GM23338 (cell line): ENCODE data around the gene PPY. TPM values are rescaled to one million over a fixed set of nuclear protein-coding genes. Genes with fewer than 3 reads are reported as not detected.

ENCODE experiments used
- ATAC-seq: fragments of 200-7000 bp; cut with Tn5 transposase; 3 replicates; pipeline ENCODE4 v1.9.1; 2020
- DNase-seq: peaks from one replicate; pipeline ENCODE4 v3.0.0-alpha.2; 2015; ENCODE audit warnings: low spot score
- H2AFZ ChIP-seq: fragments of 200-600 bp; sonication (generic); 2 replicates; pipeline ENCODE4 v1.8.0; 2016; ENCODE audit warnings: antibody characterized with exemption, mild to moderate bottlenecking, moderate library complexity
- H3F3A ChIP-seq: fragments of 200-600 bp; sonication (generic); replicated peaks from 2 replicates; pipeline ENCODE4 v1.8.0; 2017; ENCODE audit warnings: antibody characterized with exemption, mixed run types, low read depth
- H3K27ac ChIP-seq: fragments of 200-600 bp; sonication (generic); 2 replicates; pipeline ENCODE4 v1.6.1; 2016; ENCODE audit warnings: low read depth
- H3K27me3 ChIP-seq: fragments of 200-600 bp; sonication (generic); 2 replicates; pipeline ENCODE4 v1.8.0; 2016; ENCODE audit warnings: mild to moderate bottlenecking, mixed run types, moderate library complexity; ENCODE audit not compliant: insufficient read depth
- H3K36me3 ChIP-seq: fragments of 200-600 bp; sonication (generic); 2 replicates; pipeline ENCODE4 v1.8.0; 2016; ENCODE audit warnings: mild to moderate bottlenecking; ENCODE audit not compliant: insufficient read depth
- H3K4me1 ChIP-seq: fragments of 200-600 bp; sonication (generic); 2 replicates; pipeline ENCODE4 v1.8.0; 2016; ENCODE audit warnings: mild to moderate bottlenecking, moderate library complexity; ENCODE audit not compliant: insufficient read depth
- H3K4me2 ChIP-seq: fragments of 200-600 bp; sonication (generic); 2 replicates; pipeline ENCODE4 v1.7.1; 2017; ENCODE audit warnings: mixed run types
- H3K4me3 ChIP-seq: fragments of 200-600 bp; sonication (generic); 2 replicates; pipeline ENCODE4 v1.6.1; 2016; ENCODE audit warnings: mixed run types
- H3K79me2 ChIP-seq: fragments of 200-600 bp; sonication (generic); replicated peaks from 2 replicates; pipeline ENCODE4 v1.8.0; 2017; ENCODE audit warnings: mild to moderate bottlenecking; ENCODE audit not compliant: insufficient read depth
- H3K9me2 ChIP-seq: fragments of 200-600 bp; sonication (generic); 2 replicates; pipeline ENCODE4 v1.8.0; 2017; ENCODE audit not compliant: insufficient read depth
- H4K20me1 ChIP-seq: fragments of 200-600 bp; sonication (generic); replicated peaks from 2 replicates; pipeline ENCODE4 v1.8.0; 2017; ENCODE audit warnings: mild to moderate bottlenecking; ENCODE audit not compliant: insufficient read depth
- H3K27ac Mint-ChIP-seq: 2 replicates; pipeline ENCODE4 v1.8.0; 2020; ENCODE audit warnings: inconsistent platforms, mild to moderate bottlenecking, moderate library complexity, mixed read lengths
- H3K27me3 Mint-ChIP-seq: 3 replicates; pipeline ENCODE4 v1.8.0; 2022; ENCODE audit warnings: low read depth, mild to moderate bottlenecking, moderate library complexity, mixed read lengths, inconsistent platforms; ENCODE audit not compliant: insufficient read depth, poor library complexity
- H3K36me3 Mint-ChIP-seq: 3 replicates; pipeline ENCODE4 v1.8.0; 2021; ENCODE audit warnings: low read depth, mild to moderate bottlenecking, inconsistent platforms, moderate library complexity, mixed read lengths
- H3K4me1 Mint-ChIP-seq: 3 replicates; pipeline ENCODE4 v1.8.0; 2020; ENCODE audit warnings: mild to moderate bottlenecking, inconsistent platforms, mixed read lengths
- H3K4me3 Mint-ChIP-seq: 3 replicates; pipeline ENCODE4 v1.8.0; 2021; ENCODE audit warnings: moderate library complexity, mild to moderate bottlenecking, inconsistent platforms, mixed read lengths
- H3K9me3 Mint-ChIP-seq: 3 replicates; pipeline ENCODE4 v1.8.0; 2020; ENCODE audit warnings: moderate library complexity, mild to moderate bottlenecking, inconsistent platforms, mixed read lengths
- CTCF ChIP-seq, 2 experiments: fragments of 200-600 bp in 1 of 2; sonication (generic) in 1 of 2; conservative IDR thresholded peaks; 2 replicates each; pipeline versions ENCODE4 v1.5.1 to v1.6.1; 2016 to 2017; ENCODE audit warnings: antibody characterized with exemption in 2 of 2, low read depth in 2 of 2, mild to moderate bottlenecking in 2 of 2, moderate library complexity in 1 of 2
- ETS1 ChIP-seq: IDR thresholded peaks from 2 replicates; pipeline ENCODE4 v1.6.1; 2016; ENCODE audit warnings: antibody characterized with exemption
- EZH2 ChIP-seq: fragments of 200-600 bp; sonication (generic); IDR thresholded peaks from one replicate; pipeline ENCODE4 v1.8.0; 2017; ENCODE audit warnings: antibody characterized with exemption, mild to moderate bottlenecking, low read depth; ENCODE audit not compliant: unreplicated experiment
- EZH2phosphoT487 ChIP-seq: fragments of 200-600 bp; sonication (generic); IDR thresholded peaks from one replicate; pipeline ENCODE4 v1.8.1; 2018; ENCODE audit warnings: antibody characterized with exemption; ENCODE audit not compliant: unreplicated experiment
- JUNB ChIP-seq: IDR thresholded peaks from one replicate; pipeline ENCODE4 v1.6.1; 2016; ENCODE audit warnings: antibody characterized with exemption; ENCODE audit not compliant: unreplicated experiment
- NANOG ChIP-seq: IDR thresholded peaks from 2 replicates; pipeline ENCODE4 v1.6.1; 2016; ENCODE audit warnings: antibody characterized with exemption, borderline replicate concordance
- POLR2AphosphoS5 ChIP-seq: IDR thresholded peaks from 2 replicates; pipeline ENCODE4 v1.6.1; 2016; ENCODE audit warnings: antibody characterized with exemption, low read depth
- REST ChIP-seq: IDR thresholded peaks from one replicate; pipeline ENCODE4 v1.6.1; 2018; ENCODE audit warnings: antibody characterized with exemption; ENCODE audit not compliant: unreplicated experiment
- STAT1 ChIP-seq: IDR thresholded peaks from one replicate; pipeline ENCODE4 v1.6.1; 2016; ENCODE audit warnings: antibody characterized with exemption; ENCODE audit not compliant: unreplicated experiment
- ZNF114 ChIP-seq: fragments of 250-450 bp; sonication (Bioruptor Pico); IDR thresholded peaks from 2 replicates; pipeline ENCODE4 v1.5.0; 2020; ENCODE audit warnings: mild to moderate bottlenecking, moderate library complexity
- ZNF331 ChIP-seq: fragments of 250-450 bp; sonication (Bioruptor Pico); IDR thresholded peaks from 2 replicates; pipeline ENCODE4 v1.5.0; 2020; ENCODE audit warnings: low read depth, mild to moderate bottlenecking, moderate library complexity
- polyA plus RNA-seq: library from polyadenylated mRNA; unstranded; fragments of >200 nt; fragmentation: Nextera tagmentation; extraction: Ambion mirVana; gene quantifications from 2 replicates; pipeline ENCODE4 v1.2.1, GENCODE V29; 2016
- total RNA-seq: library from RNA; depleted of rRNA; stranded (reverse); fragments of >200 nt; shearing (Covaris generic); gene quantifications from 2 replicates; pipeline ENCODE4 v1.2.3, GENCODE V29; 2014

The PPY gene
- total and polyA plus RNA-seq, 2 experiments from 2014 or later, result 0.94 TPM; not detected in 1

- Histone ChIP-seq H3K79me2 (no peaks in the 10 kb centered on the region), H3K36me3 (no peaks in the 10 kb centered on the region), H3K9me2 (no peaks in the 10 kb centered on the region), H4K20me1 (no peaks in the 10 kb centered on the region; the same call in 1 of the 2 replicates), H3K4me3 (no peak overlapping the region), H3K4me2 (no peak overlapping the region), H3K27ac (no peak overlapping the region), H3F3A (no peaks in the 10 kb centered on the region), H2AFZ (no peak overlapping the region), H3K4me1 (no peaks in the 10 kb centered on the region), H3K27me3 (no peaks in the 10 kb centered on the region)
- DNase-seq, result no peak
- Mint-ChIP-seq H3K36me3 (no peaks in the 10 kb centered on the region), H3K27ac (no peak overlapping the region), H3K27me3 (peaks cover 7% of the 10 kb centered on the region), H3K4me3 (no peak overlapping the region), H3K4me1 (no peaks in the 10 kb centered on the region), H3K9me3 (no peaks in the 10 kb centered on the region)
- no peak for ATAC-seq
- TF ChIP-seq ZNF331 (CRISPR knock-in tag) (no peak), ETS1 (no peak), CTCF (conservative IDR thresholded peaks at IDR 0.05; ENCODE audit: low read depth in 2 of 2) (no peak), EZH2 (no peak), NANOG (no peak)
Observed at GRCh38 chr17:43966276-43966675, 24.0 kb upstream of the PPY start.

GRCh38 chr17:43962479-43962878 is 20.2 kb upstream of the PPY start:
- H3K27ac Mint-ChIP-seq, result no peak overlapping the region
- TF ChIP-seq EZH2, result no peak
- TF ChIP-seq EZH2phosphoT487, result no peak
- TF ChIP-seq JUNB, result no peak
- no peak for TF ChIP-seq REST
- TF ChIP-seq ZNF331 (CRISPR knock-in tag), result no peak
- no peak for TF ChIP-seq STAT1
- no peak for TF ChIP-seq NANOG
- TF ChIP-seq ETS1, result no peak
- no peak for TF ChIP-seq POLR2AphosphoS5
- TF ChIP-seq ZNF114 (CRISPR knock-in tag), result no peak

More at GRCh38 chr17:43962479-43962878, 20.2 kb upstream of the PPY start:
- Histone ChIP-seq H3F3A (no peaks in the 10 kb centered on the region), H3K4me3 (no peak overlapping the region), H3K27me3 (no peaks in the 10 kb centered on the region), H3K9me2 (no peaks in the 10 kb centered on the region), H2AFZ (no peak overlapping the region), H3K36me3 (no peaks in the 10 kb centered on the region), H3K27ac (no peak overlapping the region), H4K20me1 (no peaks in the 10 kb centered on the region; the same call in 1 of the 2 replicates), H3K4me1 (no peaks in the 10 kb centered on the region), H3K79me2 (no peaks in the 10 kb centered on the region), H3K4me2 (no peak overlapping the region)
- peaks cover 11% of the 10 kb centered on the region for H3K27me3 Mint-ChIP-seq
- ATAC-seq (no peak), DNase-seq (no peak)
- H3K9me3 Mint-ChIP-seq, result no peaks in the 10 kb centered on the region
- H3K4me1 Mint-ChIP-seq, result no peaks in the 10 kb centered on the region
- no peak overlapping the region for H3K4me3 Mint-ChIP-seq
- no peaks in the 10 kb centered on the region for H3K36me3 Mint-ChIP-seq
